Stimulated activated CD4-positive, alpha-beta T cell treated with anti-CD3 and anti-CD28 coated beads, Interleukin-1b, Interleukin-23, amount 100 ng/mL, for 4 hours (primary cell): ENCODE results near the gene PGD.
"Not testable (repeated sequence)": the region's sequence is repeated elsewhere in the genome, so short reads cannot be mapped to it uniquely, and the experiment has no call there.

ENCODE experiments used
- DNase-seq, 2 donors: peaks; one replicate each; pipeline ENCODE4 v3.0.0-alpha.2; 2020; ENCODE audit warnings: low read depth in 2 of 2

PGD gene

GRCh38 chr1:10437052-10437451 lies 38.2 kb downstream of the PGD start:
- no peak for DNase-seq

DNA sequence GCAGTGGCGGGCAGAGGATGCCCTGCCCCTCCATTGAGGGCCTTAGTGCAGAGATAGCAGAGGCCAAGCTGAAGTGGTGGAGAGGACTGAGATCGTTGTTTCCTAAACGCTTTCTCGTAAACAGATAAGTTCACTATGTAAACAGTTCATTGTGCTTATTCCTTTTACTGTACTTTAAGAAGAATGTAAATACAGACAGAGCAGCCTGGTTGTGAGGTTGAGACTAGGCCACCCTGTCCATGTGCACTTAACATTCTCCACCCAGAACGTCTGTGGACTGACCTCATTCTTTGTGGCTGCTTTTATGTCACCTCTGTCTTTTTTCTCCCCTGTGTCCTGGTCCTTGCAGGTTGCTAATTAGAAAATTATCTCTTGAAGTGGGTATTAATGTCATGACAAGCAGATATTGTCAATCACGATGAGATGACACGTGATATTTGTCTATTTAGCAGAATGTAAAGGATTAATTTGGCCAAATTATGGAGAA lies 39.9 kb downstream of the PGD start:
- no peak for DNase-seq

DNA sequence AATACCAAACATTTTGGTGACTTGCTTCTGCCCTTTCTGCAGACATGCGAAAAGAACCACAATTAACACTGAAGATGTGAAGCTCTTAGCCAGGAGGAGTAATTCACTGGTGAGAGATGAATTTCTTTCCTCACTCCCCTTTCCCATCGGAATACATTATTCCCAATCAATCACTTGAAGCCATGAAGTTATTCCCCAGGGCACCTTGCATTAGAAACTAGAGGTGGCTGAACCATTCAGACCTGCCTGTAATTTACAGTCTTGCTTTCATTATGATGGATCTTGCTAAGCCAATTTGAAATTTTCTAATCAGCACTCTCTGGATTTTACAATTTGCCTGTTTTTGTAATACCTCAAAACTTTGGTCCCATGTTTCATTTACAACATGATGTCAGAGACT lies 41.4 kb downstream of the PGD start:
- no peak for DNase-seq

GRCh38 chr1:10440794-10441193 lies 41.9 kb downstream of the PGD start:
- DNase-seq: no peak

- no peak for DNase-seq
These were observed 45.4 kb downstream of the PGD start for GRCh38 chr1:10444248-10444647.

GRCh38 chr1:10444795-10445397 lies 46.0 kb downstream of the PGD start:
- DNase-seq: no peak

DNA sequence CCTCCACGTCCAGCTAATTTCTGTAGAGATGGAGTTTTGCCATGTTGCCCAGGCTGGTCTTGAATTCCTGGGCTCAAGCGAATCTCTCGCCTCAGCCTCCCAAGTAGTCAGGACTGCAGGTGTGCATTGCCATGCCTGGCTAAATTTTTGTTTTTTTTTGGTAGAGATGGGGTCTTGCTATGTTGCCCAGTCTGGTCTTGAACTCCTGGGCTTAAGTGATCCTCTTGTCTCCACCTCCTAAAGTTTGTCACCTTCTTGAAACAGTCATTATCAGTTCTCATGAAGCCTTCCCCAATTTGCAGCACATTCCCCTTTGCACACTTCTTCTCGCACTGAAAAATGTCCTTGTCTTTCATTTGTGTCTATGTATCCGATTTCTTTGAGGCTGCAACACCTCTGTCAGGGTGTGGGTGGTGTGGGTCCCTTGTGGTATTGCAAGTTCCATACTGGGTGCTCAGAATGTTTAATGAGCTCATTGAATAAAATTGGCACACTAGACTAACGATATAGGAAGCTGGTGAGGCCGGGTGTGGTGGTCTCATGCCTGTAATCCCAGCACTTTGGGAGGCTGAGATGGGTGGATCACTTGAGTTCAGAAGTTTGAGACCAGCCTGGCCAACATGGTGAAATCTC lies 48.0 kb downstream of the PGD start:
- no peak for DNase-seq

- DNase-seq: no peak
These were observed 50.9 kb downstream of the PGD start, which contains the start of gene CORT for GRCh38 chr1:10449751-10450150. Gene CORT, plus strand, starts transcription at chr1:10450031. Its CDS starts 193 bp downstream, at chr1:10450224.

DNA sequence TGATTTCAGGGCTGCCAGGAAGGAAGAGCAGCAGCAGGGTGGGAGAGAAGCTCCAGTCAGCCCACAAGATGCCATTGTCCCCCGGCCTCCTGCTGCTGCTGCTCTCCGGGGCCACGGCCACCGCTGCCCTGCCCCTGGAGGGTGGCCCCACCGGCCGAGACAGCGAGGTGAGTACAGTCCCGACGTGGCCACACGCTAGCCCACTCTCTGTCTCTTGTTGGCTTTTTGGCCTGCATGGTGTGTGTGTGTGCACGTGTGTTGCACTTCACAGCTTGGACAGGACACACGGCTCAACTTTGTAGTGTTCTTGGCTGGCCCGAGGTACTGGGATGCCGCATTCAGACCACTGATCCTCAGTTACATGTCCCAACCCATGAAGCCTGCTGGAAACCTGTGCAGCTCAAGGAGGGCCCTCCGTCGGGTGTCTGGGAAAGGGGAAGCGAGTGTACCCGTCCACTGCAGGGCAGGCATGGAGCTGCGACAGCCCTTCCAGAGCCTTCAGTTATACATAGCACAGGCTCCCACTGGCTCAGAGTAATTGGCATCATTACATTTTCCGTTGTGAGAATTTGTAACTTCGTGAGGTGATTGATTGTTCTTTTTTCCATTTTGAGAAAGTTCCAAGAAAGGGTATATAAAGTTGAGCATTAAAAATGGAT lies 51.4 kb downstream of the PGD start:
- DNase-seq: no peak

DNA sequence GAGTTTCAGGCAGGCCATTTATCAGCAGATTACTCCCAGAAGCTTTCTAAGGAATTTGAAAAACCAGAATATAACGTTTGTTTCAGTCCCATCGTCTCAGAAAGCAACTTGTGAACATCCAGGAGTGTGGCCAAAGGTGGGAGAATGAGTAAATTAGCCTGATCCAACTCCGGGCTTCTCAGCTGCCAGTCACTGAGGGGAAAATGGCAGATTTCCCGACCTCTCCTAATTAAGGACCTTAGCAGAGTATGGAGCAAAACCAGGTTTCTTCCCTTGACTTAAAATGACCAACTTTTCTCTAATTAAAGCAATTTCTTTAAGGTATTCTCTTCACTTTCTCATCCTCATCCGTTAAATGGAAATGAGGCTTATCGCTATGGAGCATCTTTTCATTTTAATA lies 52.0 kb downstream of the PGD start:
- DNase-seq: no peak

- DNase-seq: no peak
These were observed 52.4 kb downstream of the PGD start for GRCh38 chr1:10451287-10451686.

- DNase-seq: no peak
These were observed 57.2 kb downstream of the PGD start for GRCh38 chr1:10456048-10456447.

DNA sequence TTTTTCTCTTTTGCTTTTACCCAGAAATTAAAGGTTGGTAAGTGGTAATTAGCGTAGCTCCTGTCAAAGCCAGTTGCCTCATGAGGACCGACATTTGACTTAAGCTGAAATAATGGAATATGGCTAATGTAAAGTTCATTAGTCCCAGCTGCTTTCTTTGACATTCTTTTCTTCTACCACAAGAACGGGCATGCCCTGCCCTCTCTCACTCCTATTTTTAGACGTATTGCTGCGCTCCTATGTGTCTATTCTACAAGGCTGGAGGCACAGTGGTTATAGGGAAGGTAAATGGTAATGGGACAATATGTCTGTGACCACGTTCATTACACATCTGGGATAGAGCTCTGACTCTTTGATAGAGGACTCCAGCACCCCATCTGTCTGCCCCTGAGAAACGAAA lies 57.8 kb downstream of the PGD start:
- no peak for DNase-seq

DNA sequence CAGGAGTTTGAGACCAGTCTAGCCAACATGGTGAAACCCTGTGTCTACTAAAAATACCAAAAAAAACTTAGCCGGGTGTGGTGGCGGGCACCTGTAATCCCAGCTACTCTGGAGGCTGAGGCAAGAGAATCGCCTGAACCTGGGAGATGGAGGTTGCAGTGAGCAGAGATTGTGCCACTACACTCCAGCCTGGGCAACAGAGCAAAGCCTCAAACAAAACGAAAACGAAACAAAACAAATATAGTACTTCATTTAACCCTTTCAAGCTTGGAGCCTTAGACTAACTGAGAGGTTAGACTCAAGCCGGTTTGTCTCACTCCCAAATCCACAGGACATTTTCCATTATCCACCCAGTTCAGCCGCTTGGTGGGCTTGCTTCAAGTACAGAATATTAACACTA lies 58.6 kb downstream of the PGD start:
- not testable (repeated sequence) for DNase-seq

GRCh38 chr1:10457875-10458274 lies 59.0 kb downstream of the PGD start:
- DNase-seq: no peak

DNA sequence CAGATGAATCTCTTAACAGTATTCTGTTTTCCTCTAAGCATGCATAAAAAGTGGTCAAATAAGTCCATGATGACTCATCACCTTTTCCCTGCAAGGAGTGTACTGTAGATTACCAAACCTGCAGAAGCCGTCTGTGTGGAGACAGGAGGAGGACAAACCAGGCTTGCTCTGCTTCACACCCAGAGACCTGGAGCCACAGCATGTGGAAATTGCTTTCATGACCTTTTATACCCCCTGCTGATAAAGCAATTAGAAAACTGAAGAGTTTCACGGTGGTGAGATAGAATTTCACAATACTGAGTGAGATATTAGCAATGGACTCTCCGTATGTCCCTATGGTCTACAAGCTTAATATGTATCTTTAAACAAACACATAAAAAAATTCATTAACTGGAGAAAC lies 60.3 kb downstream of the PGD start:
- DNase-seq: no peak

- no peak for DNase-seq
These were observed 68.2 kb downstream of the PGD start for GRCh38 chr1:10467078-10467477.

- no peak for DNase-seq
These were observed 71.2 kb downstream of the PGD start for GRCh38 chr1:10470043-10470442.
